NOMO-1 treated with DMSO at 0.1 percent for 48 hours (cell line): Measurements from ENCODE around the gene PUDP.
"Not testable (repeated sequence)": the region's sequence is repeated elsewhere in the genome, so short reads cannot be mapped to it uniquely, and the experiment has no call there.

ENCODE experiments used
- DNase-seq: peaks from one replicate; lab custom pipeline; 2025; ENCODE audit not compliant: unreplicated experiment; lab: John Stamatoyannopoulos, UW

The PUDP gene

GRCh38 chrX:7045238-7045955 is 102.6 kb downstream of the PUDP start:
- no peak for DNase-seq

GRCh38 chrX:7043796-7044433 is 104.0 kb downstream of the PUDP start:
- DNase-seq: not testable (repeated sequence)

GRCh38 chrX:7028246-7028645 is 119.7 kb downstream of the PUDP start:
- no peak for DNase-seq

- no peak for DNase-seq
Observed at GRCh38 chrX:7027071-7027470, 120.9 kb downstream of the PUDP start.

GRCh38 chrX:7026365-7026764 is 121.6 kb downstream of the PUDP start:
- not testable (repeated sequence) for DNase-seq

- DNase-seq: no peak
Observed at GRCh38 chrX:7025471-7025870, 122.5 kb downstream of the PUDP start.

GRCh38 chrX:7024850-7025249 is 123.1 kb downstream of the PUDP start:
- no peak for DNase-seq

GRCh38 chrX:7022996-7023395 is 125.0 kb downstream of the PUDP start:
- not testable (repeated sequence) for DNase-seq

- no peak for DNase-seq
Observed at GRCh38 chrX:7021991-7022390, 126.0 kb downstream of the PUDP start.

GRCh38 chrX:7019555-7019954 is 128.4 kb downstream of the PUDP start:
- DNase-seq: no peak

- not testable (repeated sequence) for DNase-seq
Observed at GRCh38 chrX:7012262-7012834, 135.6 kb downstream of the PUDP start.

GRCh38 chrX:7010897-7011296 is 137.1 kb downstream of the PUDP start:
- DNase-seq: not testable (repeated sequence)

- DNase-seq: not testable (repeated sequence)
Observed at GRCh38 chrX:7007328-7007727, 140.6 kb downstream of the PUDP start.
